ENCODE data around the gene PARP15. TPM values are rescaled to one million over a fixed set of nuclear protein-coding genes. Genes with fewer than 3 reads are reported as not detected.

Gene PARP15
- total and polyA plus RNA-seq, 2 donors (not counting 1 experiment from before 2014, with no cell fraction given): 0.62 to 1.2 TPM

- Histone ChIP-seq H2AFZ (ENCODE audit: low read length) (no peak overlapping the region), H3K9ac (ENCODE audit: insufficient read depth, low read length) (no peak overlapping the region), H3K4me3 (replicated peaks in 1 of 4; ENCODE audit: control extremely low read depth in 1 of 4, insufficient read depth in 1 of 4, low read depth in 3 of 4, low read length in 4 of 4) (no peak overlapping the region), H3K4me2 (ENCODE audit: extremely low read depth, insufficient read depth, low read length) (no peak overlapping the region), H3K79me2 (ENCODE audit: control insufficient read depth, insufficient read depth, low read length) (no peaks in the 10 kb centered on the region), H3K9me3 (ENCODE audit: control insufficient read depth, insufficient read depth, low read depth, low read length) (no peaks in the 10 kb centered on the region), H3K4me1 (ENCODE audit: control insufficient read depth, extremely low read depth, insufficient read depth, low read length) (no peaks in the 10 kb centered on the region), H3K27me3 (ENCODE audit: control insufficient read depth, insufficient read depth, low read length) (peaks cover 13% of the 10 kb centered on the region), H3K36me3 (ENCODE audit: control insufficient read depth, insufficient read depth, low read length) (no peaks in the 10 kb centered on the region), H4K20me1 (ENCODE audit: control insufficient read depth, extremely low read depth, insufficient read depth, low read length) (no peaks in the 10 kb centered on the region), H3K27ac (ENCODE audit: insufficient read depth, low read length) (no peak overlapping the region)
- TF ChIP-seq, protein P1, sequence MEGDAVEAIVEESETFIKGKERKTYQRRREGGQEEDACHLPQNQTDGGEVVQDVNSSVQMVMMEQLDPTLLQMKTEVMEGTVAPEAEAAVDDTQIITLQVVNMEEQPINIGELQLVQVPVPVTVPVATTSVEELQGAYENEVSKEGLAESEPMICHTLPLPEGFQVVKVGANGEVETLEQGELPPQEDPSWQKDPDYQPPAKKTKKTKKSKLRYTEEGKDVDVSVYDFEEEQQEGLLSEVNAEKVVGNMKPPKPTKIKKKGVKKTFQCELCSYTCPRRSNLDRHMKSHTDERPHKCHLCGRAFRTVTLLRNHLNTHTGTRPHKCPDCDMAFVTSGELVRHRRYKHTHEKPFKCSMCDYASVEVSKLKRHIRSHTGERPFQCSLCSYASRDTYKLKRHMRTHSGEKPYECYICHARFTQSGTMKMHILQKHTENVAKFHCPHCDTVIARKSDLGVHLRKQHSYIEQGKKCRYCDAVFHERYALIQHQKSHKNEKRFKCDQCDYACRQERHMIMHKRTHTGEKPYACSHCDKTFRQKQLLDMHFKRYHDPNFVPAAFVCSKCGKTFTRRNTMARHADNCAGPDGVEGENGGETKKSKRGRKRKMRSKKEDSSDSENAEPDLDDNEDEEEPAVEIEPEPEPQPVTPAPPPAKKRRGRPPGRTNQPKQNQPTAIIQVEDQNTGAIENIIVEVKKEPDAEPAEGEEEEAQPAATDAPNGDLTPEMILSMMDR (conservative IDR thresholded peaks at IDR 0.05 in 1 of 2, IDR thresholded peaks at IDR 0.05 in 1 of 2; ENCODE audit: low read depth in 1 of 2, low read length in 2 of 2): no peak
- no peak for TF ChIP-seq EZH2 (IDR thresholded peaks at IDR 0.05; ENCODE audit: low read length, missing control alignments)
- DNase-seq (ENCODE audit: low read depth in 2 of 2): no peak
These were observed 49.9 kb downstream of the PARP15 start for GRCh38 chr3:122627301-122627700.

DNA sequence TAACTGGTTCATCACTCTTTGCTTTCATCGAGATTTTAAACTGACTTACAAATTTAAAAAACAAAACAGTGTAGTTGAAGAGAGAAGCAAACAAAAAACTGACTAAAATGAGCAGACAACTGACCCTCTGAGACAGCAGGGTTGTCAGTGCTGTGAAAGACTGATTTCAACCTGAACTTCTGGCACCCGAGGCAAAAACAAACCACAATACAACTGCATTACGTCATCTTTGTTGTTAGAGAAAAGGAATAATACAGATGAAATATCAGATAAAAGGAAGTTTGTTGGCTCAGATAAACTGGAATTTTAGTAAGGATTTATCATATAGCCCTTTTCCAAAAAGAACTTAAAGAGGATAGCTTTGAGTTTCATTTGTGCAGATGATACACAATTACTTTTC lies 51.1 kb downstream of the PARP15 start:
- Histone ChIP-seq H3K9me3 (ENCODE audit: control insufficient read depth, insufficient read depth, low read depth, low read length) (no peaks in the 10 kb centered on the region), H3K27ac (ENCODE audit: insufficient read depth, low read length) (no peak overlapping the region), H3K4me1 (ENCODE audit: control insufficient read depth, extremely low read depth, insufficient read depth, low read length) (no peaks in the 10 kb centered on the region), H3K36me3 (ENCODE audit: control insufficient read depth, insufficient read depth, low read length) (no peaks in the 10 kb centered on the region), H3K79me2 (ENCODE audit: control insufficient read depth, insufficient read depth, low read length) (no peaks in the 10 kb centered on the region), H4K20me1 (ENCODE audit: control insufficient read depth, extremely low read depth, insufficient read depth, low read length) (no peaks in the 10 kb centered on the region), H3K4me2 (ENCODE audit: extremely low read depth, insufficient read depth, low read length) (no peak overlapping the region), H2AFZ (ENCODE audit: low read length) (no peak overlapping the region), H3K27me3 (ENCODE audit: control insufficient read depth, insufficient read depth, low read length) (peaks cover 9% of the 10 kb centered on the region), H3K4me3 (replicated peaks in 1 of 4; ENCODE audit: control extremely low read depth in 1 of 4, insufficient read depth in 1 of 4, low read depth in 3 of 4, low read length in 4 of 4) (no peak overlapping the region), H3K9ac (ENCODE audit: insufficient read depth, low read length) (no peak overlapping the region)
- TF ChIP-seq, protein P1 (conservative IDR thresholded peaks at IDR 0.05 in 1 of 2, IDR thresholded peaks at IDR 0.05 in 1 of 2; ENCODE audit: low read depth in 1 of 2, low read length in 2 of 2): no peak
- TF ChIP-seq EZH2 (IDR thresholded peaks at IDR 0.05; ENCODE audit: low read length, missing control alignments): no peak
- DNase-seq (ENCODE audit: low read depth in 2 of 2): peak in 1 of 2 donors; percentile 22

GRCh38 chr3:122629763-122630162 lies 52.3 kb downstream of the PARP15 start:
- no peak for DNase-seq (ENCODE audit: low read depth in 2 of 2)
- Histone ChIP-seq H2AFZ (ENCODE audit: low read length) (no peak overlapping the region), H3K4me3 (replicated peaks in 1 of 4; ENCODE audit: control extremely low read depth in 1 of 4, insufficient read depth in 1 of 4, low read depth in 3 of 4, low read length in 4 of 4) (no peak overlapping the region), H3K9ac (ENCODE audit: insufficient read depth, low read length) (no peak overlapping the region), H3K27ac (ENCODE audit: insufficient read depth, low read length) (no peak overlapping the region), H4K20me1 (ENCODE audit: control insufficient read depth, extremely low read depth, insufficient read depth, low read length) (no peaks in the 10 kb centered on the region), H3K79me2 (ENCODE audit: control insufficient read depth, insufficient read depth, low read length) (no peaks in the 10 kb centered on the region), H3K36me3 (ENCODE audit: control insufficient read depth, insufficient read depth, low read length) (no peaks in the 10 kb centered on the region), H3K27me3 (ENCODE audit: control insufficient read depth, insufficient read depth, low read length) (peaks cover 9% of the 10 kb centered on the region), H3K4me2 (ENCODE audit: extremely low read depth, insufficient read depth, low read length) (no peak overlapping the region), H3K9me3 (ENCODE audit: control insufficient read depth, insufficient read depth, low read depth, low read length) (no peaks in the 10 kb centered on the region), H3K4me1 (ENCODE audit: control insufficient read depth, extremely low read depth, insufficient read depth, low read length) (no peaks in the 10 kb centered on the region)
- TF ChIP-seq, protein P1 (conservative IDR thresholded peaks at IDR 0.05 in 1 of 2, IDR thresholded peaks at IDR 0.05 in 1 of 2; ENCODE audit: low read depth in 1 of 2, low read length in 2 of 2): no peak
- TF ChIP-seq EZH2 (IDR thresholded peaks at IDR 0.05; ENCODE audit: low read length, missing control alignments): no peak
